ENCODE data around the gene TSSK3. TPM values are rescaled to one million over a fixed set of nuclear protein-coding genes. Genes with fewer than 3 reads are reported as not detected.

The TSSK3 gene, protein sequence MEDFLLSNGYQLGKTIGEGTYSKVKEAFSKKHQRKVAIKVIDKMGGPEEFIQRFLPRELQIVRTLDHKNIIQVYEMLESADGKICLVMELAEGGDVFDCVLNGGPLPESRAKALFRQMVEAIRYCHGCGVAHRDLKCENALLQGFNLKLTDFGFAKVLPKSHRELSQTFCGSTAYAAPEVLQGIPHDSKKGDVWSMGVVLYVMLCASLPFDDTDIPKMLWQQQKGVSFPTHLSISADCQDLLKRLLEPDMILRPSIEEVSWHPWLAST
- total RNA-seq (2021) (1.2 to 2.9 TPM (median 1.7 TPM) in 3 replicates), Bru-seq, nascent RNA (percentile 33 among the genes with signal in this experiment)
- long read RNA-seq, experiment 1 = 0 reads
- long read RNA-seq, experiment 2 = 0 reads
- long read RNA-seq, experiment 3 = 0 reads

DNA sequence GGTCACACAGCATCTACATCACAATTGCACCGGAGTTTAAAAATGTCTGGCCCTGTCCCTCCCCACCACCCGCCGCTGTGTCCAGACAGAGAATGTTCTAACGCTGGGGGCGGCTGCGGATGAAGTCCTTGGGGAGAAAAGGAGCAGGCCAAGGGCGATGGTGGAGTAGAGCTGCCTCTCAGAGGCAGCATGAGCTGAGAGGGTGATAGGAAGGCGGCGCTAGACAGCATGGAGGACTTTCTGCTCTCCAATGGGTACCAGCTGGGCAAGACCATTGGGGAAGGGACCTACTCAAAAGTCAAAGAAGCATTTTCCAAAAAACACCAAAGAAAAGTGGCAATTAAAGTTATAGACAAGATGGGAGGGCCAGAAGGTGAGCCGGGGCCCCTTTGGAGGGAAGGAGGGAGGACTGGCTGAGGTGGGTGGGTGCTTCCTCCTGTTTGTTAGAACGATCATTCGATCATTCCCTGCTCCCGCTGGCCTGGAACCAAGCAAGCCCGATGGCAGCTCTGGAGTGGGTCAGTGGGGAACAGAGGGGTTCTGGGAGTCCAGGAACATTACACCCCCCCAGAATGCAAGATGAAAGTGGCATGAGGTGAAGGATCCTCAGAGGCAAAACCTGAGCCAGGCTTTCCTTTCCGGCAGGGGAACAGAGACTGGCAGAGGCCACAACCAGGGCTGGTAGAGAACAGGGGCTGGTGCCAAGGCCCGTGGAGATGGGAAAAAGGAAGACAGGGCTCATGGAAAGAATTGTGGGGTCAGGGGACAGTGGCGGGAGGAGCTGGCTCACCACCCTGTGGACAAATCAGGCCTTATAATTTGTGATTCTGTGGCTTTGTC is at the start of gene TSSK3, which contains the start of gene FAM229A:
TSSK3 (plus strand) TSS at position 66 of the 840 bp plus-strand sequence; CDS start at position 229, 163 bp downstream.
FAM229A (minus strand) TSS at position 12 of the 840 bp plus-strand sequence. CDS start 394 bp downstream, outside the sequence.
- no peaks in the 10 kb centered on the region for H3K9me3 Mint-ChIP-seq
- ATAC-seq (peak; percentile 17), DNase-seq (ENCODE audit: low spot score) (no peak)
- H3K27ac Mint-ChIP-seq = peak within 1 kb of the TSS; percentile 35; the same call in 1 of the 2 replicates
- peaks cover 41% of the 10 kb centered on the region for H3K27me3 Mint-ChIP-seq (ENCODE audit: low read depth)
- H3K4me1 Mint-ChIP-seq = peaks cover 10% of the 10 kb centered on the region
- peaks cover 4% of the 10 kb centered on the region for H3K36me3 Mint-ChIP-seq
- CTCF ChIA-PET = interaction anchor here (0.6 to 2.0 kb wide), 5 partner anchors 11 to 147 kb away, joined by 3 to 7 read pairs (median 4); no protein-coding TSS in a partner anchor
- H3K4me3 Mint-ChIP-seq = peak within 1 kb of the TSS; percentile 52
- TF ChIP-seq CDX4 (CRISPR knock-in tag; IDR thresholded peaks at IDR 0.05; ENCODE audit: borderline replicate concordance) (no peak), IRF2 (CRISPR knock-in tag; IDR thresholded peaks at IDR 0.05; ENCODE audit: borderline replicate concordance, low read depth) (no peak)
- TF ChIP-seq, protein P1, sequence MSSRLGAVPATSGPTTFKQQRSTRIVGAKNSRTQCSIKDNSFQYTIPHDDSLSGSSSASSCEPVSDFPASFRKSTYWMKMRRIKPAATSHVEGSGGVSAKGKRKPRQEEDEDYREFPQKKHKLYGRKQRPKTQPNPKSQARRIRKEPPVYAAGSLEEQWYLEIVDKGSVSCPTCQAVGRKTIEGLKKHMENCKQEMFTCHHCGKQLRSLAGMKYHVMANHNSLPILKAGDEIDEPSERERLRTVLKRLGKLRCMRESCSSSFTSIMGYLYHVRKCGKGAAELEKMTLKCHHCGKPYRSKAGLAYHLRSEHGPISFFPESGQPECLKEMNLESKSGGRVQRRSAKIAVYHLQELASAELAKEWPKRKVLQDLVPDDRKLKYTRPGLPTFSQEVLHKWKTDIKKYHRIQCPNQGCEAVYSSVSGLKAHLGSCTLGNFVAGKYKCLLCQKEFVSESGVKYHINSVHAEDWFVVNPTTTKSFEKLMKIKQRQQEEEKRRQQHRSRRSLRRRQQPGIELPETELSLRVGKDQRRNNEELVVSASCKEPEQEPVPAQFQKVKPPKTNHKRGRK (CRISPR knock-in tag; IDR thresholded peaks at IDR 0.05; ENCODE audit: borderline replicate concordance) = no peak
- POLR2A ChIA-PET = interaction anchor here (0.6 to 2.5 kb wide), 5 partner anchors 12 to 394 kb away, joined by 3 to 10 read pairs (median 4); partner anchors contain the start of genes BSDC1 and MARCKSL1

DNA sequence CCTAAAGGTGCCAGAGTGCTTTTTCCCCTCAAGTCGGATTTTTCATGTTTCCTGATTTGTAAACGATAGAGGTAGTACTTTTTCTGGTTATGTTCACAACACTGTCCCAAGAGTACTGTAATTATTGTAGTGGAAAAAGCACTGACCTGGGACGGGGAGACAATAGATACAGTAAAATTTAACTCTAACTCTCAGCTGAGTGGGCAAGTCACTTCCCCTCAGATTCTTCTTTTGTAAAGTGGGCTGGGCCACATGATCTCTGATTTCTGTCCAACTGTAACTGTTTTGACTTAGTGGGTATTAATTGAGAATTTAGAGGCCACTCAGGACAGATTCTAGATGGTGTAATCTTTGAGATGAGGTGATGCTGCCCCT is 45.4 kb upstream of the TSSK3 start:
- no peak for TF ChIP-seq STAT6 (CRISPR knock-in tag; conservative IDR thresholded peaks at IDR 0.05; ENCODE audit: low read depth)
- TF ChIP-seq ZNF121 (CRISPR knock-in tag; IDR thresholded peaks at IDR 0.05) = no peak
- no peak for TF ChIP-seq JAZF1 (CRISPR knock-in tag; IDR thresholded peaks at IDR 0.05)
- ChIA-PET POLR2A (interaction anchor here (1.2 kb wide), 1 partner anchor 77 kb away, joined by 3 read pairs; no protein-coding TSS in a partner anchor), CTCF (interaction anchor here (0.5 to 3.0 kb wide), 15 partner anchors 9 to 107 kb away, joined by 3 to 36 read pairs (median 4); partner anchors contain the start of genes FAM167B, LCK and MARCKSL1)
- peak overlapping the region; percentile 38; the same call in 1 of the 2 replicates for H3K27ac Mint-ChIP-seq
- no peaks in the 10 kb centered on the region for H3K9me3 Mint-ChIP-seq
- ATAC-seq (no peak), DNase-seq (ENCODE audit: low spot score) (no peak)
- H3K4me3 Mint-ChIP-seq = no peak overlapping the region
- peaks cover 10% of the 10 kb centered on the region for H3K36me3 Mint-ChIP-seq
- H3K27me3 Mint-ChIP-seq (ENCODE audit: low read depth) = no peaks in the 10 kb centered on the region
- H3K4me1 Mint-ChIP-seq = peaks cover 6% of the 10 kb centered on the region; the same call in 1 of the 2 replicates

- H3K4me1 Mint-ChIP-seq = peaks cover 6% of the 10 kb centered on the region; the same call in 1 of the 2 replicates
- H3K27ac Mint-ChIP-seq = no peak overlapping the region
- ATAC-seq (no peak), DNase-seq (ENCODE audit: low spot score) (no peak)
- ChIA-PET CTCF (interaction anchor here (3.0 kb wide), 1 partner anchor 102 kb away, joined by 36 read pairs; no protein-coding TSS in a partner anchor), POLR2A (no interaction called here)
- H3K9me3 Mint-ChIP-seq = no peaks in the 10 kb centered on the region
- no peaks in the 10 kb centered on the region for H3K27me3 Mint-ChIP-seq (ENCODE audit: low read depth)
- H3K36me3 Mint-ChIP-seq = peaks cover 10% of the 10 kb centered on the region
- H3K4me3 Mint-ChIP-seq = no peak overlapping the region
- peak; percentile 76; the same call in 1 of the 2 replicates for TF ChIP-seq ZNF121 (CRISPR knock-in tag; IDR thresholded peaks at IDR 0.05)
- no peak for TF ChIP-seq ZNF416 (CRISPR knock-in tag; IDR thresholded peaks at IDR 0.05)
These were observed 44.0 kb upstream of the TSSK3 start for GRCh38 chr1:32318127-32318869.
